ENCODE results near the gene VPS52. TPM values are rescaled to one million over a fixed set of nuclear protein-coding genes. Genes with fewer than 3 reads are reported as not detected.

Gene VPS52
- total RNA-seq, 1 experiment from 2014 or later: 58.2 TPM

GRCh38 chr6:33301877-33302276, 30.2 kb upstream of the VPS52 start:
- Histone ChIP-seq H3K27ac (ENCODE audit: low read depth, low read length) (no peak overlapping the region), H4K20me1 (ENCODE audit: insufficient read depth) (no peaks in the 10 kb centered on the region), H2AFZ (ENCODE audit: low read depth, low read length, poor library complexity, severe bottlenecking) (no peak overlapping the region), H3K79me2 (ENCODE audit: insufficient read depth, low read length) (peaks cover 21% of the 10 kb centered on the region), H3K36me3 (ENCODE audit: control insufficient read depth in 1 of 2, insufficient read depth in 2 of 2, low read length in 2 of 2) (peaks cover 9 to 11% of the 10 kb centered on the region in 2 experiments; a peak in 3 of 4 replicates), H3K9me2 (ENCODE audit: insufficient read depth) (no peaks in the 10 kb centered on the region), H3K27me3 (ENCODE audit: insufficient read depth, low read length) (no peaks in the 10 kb centered on the region), H3K9me3 (ENCODE audit: control insufficient read depth in 1 of 2, insufficient read depth in 1 of 2, low read depth in 1 of 2, low read length in 2 of 2) (no peaks in the 10 kb centered on the region), H3K9ac (ENCODE audit: low read length) (no peak overlapping the region), H3K4me3 (replicated peaks in 1 of 2; ENCODE audit: low read depth in 1 of 2, low read length in 2 of 2) (no peak overlapping the region), H3K4me2 (ENCODE audit: low read length) (no peak overlapping the region), H3K4me1 (ENCODE audit: control insufficient read depth in 1 of 2, insufficient read depth in 2 of 2, low read length in 2 of 2) (peaks cover 4 to 23% of the 10 kb centered on the region in 2 experiments; a peak in 3 of 4 replicates)
- ChIA-PET RAD21 (ENCODE audit: low non-redundant PET in 1 of 2, low total read pairs in 2 of 2, uncharacterized antibody in 2 of 2, unreplicated experiment in 2 of 2) (no interaction called here), POLR2A (interaction anchor here (1.0 kb wide), 1 partner anchor 9 kb away, joined by 3 read pairs; no protein-coding TSS in a partner anchor), CTCF (no interaction called here)
- TF ChIP-seq CTCF (IDR thresholded peaks at IDR 0.05 in 2 of 3, conservative IDR thresholded peaks at IDR 0.05 in 1 of 3; ENCODE audit: borderline replicate concordance in 1 of 3, insufficient read depth in 1 of 3, low read depth in 2 of 3, low read length in 2 of 3) (no peak), SRF (IDR thresholded peaks at IDR 0.05; ENCODE audit: low read depth) (no peak), REST (IDR thresholded peaks at IDR 0.05; ENCODE audit: low read depth) (no peak), ZFX (IDR thresholded peaks at IDR 0.05) (no peak), SP1 (IDR thresholded peaks at IDR 0.05; ENCODE audit: low read depth) (no peak), ZNF274 (IDR thresholded peaks at IDR 0.05; ENCODE audit: low read depth, low read length) (no peak), CEBPB (IDR thresholded peaks at IDR 0.05; ENCODE audit: low read depth) (no peak), EGR1 (IDR thresholded peaks at IDR 0.05; ENCODE audit: low read depth) (no peak), CBX3 (IDR thresholded peaks at IDR 0.05; ENCODE audit: low read depth) (no peak), TCF7L2 (IDR thresholded peaks at IDR 0.05; ENCODE audit: borderline replicate concordance, extremely low read depth, insufficient read depth, insufficient read length) (no peak), JUND (IDR thresholded peaks at IDR 0.05) (no peak), RAD21 (IDR thresholded peaks at IDR 0.05; ENCODE audit: low read depth) (no peak), SIN3A (IDR thresholded peaks at IDR 0.05; ENCODE audit: low read depth) (no peak), YY1 (IDR thresholded peaks at IDR 0.05; ENCODE audit: extremely low read depth, insufficient replicate concordance, low read depth, low read length) (no peak)
- intact Hi-C loops (cut with micrococcal nuclease): no loop called here
- no TSS peak for BruUV-seq (replicated peaks)
- no peak for ATAC-seq
- no peak for DNase-seq (ENCODE audit: low read depth, low spot score)

Measured in HCT116 (cell line).